Erythroblast (primary cell): ENCODE data around the gene UBE2E2.

ENCODE experiments used
- GATA1 ChIP-seq: IDR thresholded peaks from 2 replicates; pipeline ENCODE4 v1.6.1; 2011; ENCODE audit warnings: low read depth, mild to moderate bottlenecking, control low read depth, low read length, moderate library complexity
- POLR2A ChIP-seq: IDR thresholded peaks from 2 replicates; pipeline ENCODE4 v1.6.1; 2011; ENCODE audit warnings: mild to moderate bottlenecking, low read length

DNA sequence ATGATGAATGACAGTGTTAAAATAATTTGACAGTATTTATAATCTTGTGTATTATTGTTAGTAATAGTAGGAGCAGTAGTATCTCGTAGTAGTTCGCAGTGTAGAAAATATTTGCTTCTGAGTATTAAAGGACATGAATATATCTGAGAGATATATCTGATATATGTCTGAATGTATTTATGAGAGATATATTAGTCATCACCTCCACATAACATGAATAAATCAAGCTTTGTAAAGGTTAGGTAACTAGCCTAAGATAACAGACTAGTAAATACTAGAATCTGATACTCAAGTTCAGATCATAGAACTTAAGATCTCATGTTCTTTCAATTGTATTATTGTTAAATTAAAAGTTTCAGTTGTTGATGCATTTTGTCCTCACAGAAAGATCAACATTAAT lies 130.5 kb downstream of the UBE2E2 start:
- no peak for TF ChIP-seq POLR2A
- TF ChIP-seq GATA1, result no peak
